GM18508 (cell line): ENCODE data around the gene GFER.

Experiments used
- ATAC-seq: cut with Tn5 transposase; IDR thresholded peaks from one replicate; pipeline ENCODE4 v1.9.1; 2021; ENCODE audit warnings: moderate number of reproducible peaks; ENCODE audit not compliant: insufficient read depth, unreplicated experiment

GFER gene

DNA sequence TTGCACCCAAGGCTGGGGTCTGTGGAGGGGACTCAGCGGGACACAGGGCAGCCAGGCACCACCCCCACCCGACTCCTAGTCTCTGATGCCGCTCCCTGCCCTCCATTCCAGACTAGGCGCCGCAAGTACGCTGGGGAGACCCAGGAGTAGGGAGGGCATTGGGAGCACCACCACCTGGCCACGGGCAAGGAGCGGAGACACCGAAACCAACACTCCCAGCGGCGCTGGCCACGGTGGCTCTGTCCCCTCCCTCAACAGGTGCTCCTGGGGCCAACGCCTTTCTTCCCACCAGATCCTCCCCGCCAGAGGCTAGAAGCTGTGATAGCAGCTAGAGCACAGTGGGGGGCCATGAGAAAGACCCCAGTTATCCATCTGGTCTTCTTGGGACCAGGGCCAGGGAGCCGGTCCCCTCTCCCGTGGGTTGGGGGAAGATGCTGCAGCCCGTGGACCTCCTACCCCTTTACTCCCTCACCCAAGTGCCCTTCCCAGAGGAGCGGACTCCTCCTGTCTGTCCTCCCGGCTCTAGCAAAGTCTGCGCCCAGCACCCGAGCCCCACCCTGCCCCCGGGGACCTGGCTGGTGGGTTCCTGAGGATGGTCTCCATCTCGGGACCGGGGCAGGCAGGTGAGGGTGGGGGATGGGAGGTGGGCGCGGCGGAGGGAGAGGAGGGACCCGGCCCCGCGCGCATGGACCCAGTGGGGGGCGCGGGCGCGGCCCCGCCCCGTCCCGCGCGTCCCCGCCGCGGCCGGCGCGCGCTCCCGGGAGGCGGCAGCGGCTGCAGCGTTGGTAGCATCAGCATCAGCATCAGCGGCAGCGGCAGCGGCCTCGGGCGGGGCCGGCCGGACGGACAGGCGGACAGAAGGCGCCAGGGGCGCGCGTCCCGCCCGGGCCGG, 5.5 kb downstream of the GFER start, which contains the start of gene SYNGR3:
Gene SYNGR3 (plus strand): TSS at position 762 of the 892 bp plus-strand sequence. CDS start 133 bp downstream, outside the sequence.
- no peak for ATAC-seq

- ATAC-seq = no peak
These were observed 6.0 kb downstream of the GFER start for GRCh38 chr16:1990101-1990350.

GRCh38 chr16:1990351-1991134, 6.5 kb downstream of the GFER start:
- no peak for ATAC-seq

DNA sequence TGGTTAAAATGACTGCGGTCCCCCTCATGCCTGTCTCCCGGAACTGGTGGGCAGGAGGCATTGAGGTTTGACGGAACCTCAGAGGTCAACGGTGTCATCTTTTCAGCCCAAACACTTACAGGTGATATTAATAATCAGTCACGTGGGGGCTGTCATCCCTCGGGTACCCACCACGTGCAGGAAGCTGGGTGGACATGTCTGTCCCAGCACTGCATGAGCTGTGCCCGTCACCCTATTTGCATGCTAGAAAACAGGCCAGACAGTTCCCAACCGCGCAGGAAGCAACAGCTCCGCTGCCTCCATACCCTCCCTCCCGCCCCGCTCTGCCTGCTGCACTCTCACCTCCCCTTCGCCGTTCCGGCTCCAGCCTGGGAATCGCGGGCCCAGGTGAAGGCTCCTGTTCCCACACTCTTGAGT, 7.2 kb downstream of the GFER start:
- ATAC-seq = no peak

- ATAC-seq = no peak
These were observed 7.6 kb downstream of the GFER start for GRCh38 chr16:1991588-1991947.

- no peak for ATAC-seq
These were observed 8.1 kb downstream of the GFER start for GRCh38 chr16:1991948-1992703.

DNA sequence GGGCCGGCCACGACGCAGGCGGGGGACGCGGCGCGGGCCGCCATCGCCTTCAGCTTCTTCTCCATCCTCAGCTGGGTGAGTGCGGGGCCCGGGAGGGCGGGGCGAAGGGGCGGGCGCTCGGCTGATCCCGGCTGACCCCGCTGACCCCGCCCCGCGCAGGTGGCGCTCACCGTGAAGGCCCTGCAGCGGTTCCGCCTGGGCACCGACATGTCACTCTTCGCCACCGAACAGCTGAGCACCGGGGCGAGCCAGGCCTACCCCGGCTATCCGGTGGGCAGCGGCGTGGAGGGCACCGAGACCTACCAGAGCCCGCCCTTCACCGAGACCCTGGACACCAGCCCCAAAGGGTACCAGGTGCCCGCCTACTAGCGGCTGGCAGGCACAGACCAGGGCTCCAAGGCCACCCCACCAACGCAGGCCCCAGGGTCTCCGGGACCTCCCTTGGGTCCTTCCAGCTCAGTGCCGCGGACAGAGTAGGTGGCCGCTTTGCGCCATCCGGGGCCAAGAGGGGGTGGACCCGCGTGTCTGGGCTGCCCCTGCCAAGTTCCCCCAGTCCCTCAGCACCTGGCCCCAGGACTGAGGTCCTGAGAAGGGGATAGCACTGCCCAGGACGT, 8.8 kb downstream of the GFER start:
- ATAC-seq = no peak

DNA sequence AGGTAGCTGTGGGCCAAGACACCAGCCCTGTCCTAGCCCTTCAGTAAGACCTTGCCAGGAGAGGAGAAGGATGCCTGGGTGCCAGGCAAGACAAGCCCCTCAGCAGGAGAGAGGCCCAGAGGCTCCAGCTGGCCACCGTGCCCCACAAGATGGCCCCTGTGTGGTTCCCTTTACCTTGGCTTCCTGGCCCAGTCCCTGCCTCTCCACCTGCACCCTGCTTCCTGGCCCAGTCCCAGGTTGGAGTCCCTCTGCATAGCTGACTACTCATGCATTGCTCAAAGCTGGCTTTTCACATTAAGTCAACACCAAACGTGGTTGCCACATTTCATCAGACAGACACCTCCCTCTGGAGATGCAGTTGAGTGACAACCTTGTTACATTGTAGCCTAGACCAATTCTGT, 9.7 kb downstream of the GFER start:
- ATAC-seq = no peak

- ATAC-seq = no peak
These were observed 13.7 kb downstream of the GFER start for GRCh38 chr16:1997494-1998359.

- ATAC-seq = no peak
These were observed 14.4 kb downstream of the GFER start for GRCh38 chr16:1998360-1998835.

DNA sequence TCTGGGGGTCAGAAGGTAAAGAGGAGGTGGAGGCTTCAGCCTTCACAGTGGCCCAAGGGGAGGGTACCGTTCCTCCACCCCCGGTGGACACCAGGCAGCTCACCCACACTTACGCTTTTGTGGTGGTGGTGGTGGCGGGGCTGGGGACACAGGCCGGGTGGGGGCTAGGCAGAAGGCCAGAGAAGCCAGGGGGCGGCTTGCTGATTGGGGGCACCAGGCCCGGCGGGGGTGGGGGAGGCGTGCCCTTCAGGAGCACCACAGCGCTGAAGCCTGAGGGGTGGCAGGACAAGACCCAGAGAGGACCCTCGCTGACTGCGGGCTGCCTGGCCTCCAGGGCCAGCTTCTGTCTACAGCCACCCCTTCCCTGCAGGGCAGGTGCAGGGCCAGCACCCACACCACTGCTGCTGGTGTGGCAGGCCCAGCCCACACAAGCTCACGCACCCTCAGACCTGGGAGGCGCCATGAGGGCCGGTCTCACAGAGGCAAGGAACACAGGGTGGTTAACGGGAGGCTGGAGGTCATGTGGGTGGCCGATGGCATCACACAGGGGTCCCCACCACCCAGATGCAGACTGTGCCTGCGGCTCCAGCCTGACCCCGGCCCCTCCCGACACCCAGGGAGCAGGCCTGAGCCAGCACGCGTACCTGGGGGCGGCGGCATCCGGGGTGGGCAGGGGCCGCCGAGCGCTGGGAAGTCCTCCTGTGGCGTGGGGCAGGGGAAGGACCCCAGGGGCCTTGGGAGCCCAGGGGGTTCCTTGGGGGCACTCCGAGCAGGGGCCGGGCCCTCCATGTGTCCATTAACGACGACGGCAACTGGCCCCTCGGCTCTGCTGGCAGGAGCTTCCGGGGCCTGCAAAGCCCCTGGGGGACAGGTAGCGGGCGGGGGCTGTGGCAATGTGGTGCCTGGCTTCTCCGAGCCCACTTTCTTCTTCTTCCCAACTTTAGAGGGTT, 15.1 kb downstream of the GFER start:
- ATAC-seq = no peak

- ATAC-seq = no peak
These were observed 16.0 kb downstream of the GFER start for GRCh38 chr16:1999866-2000514.

GRCh38 chr16:2001035-2001434, 17.0 kb downstream of the GFER start:
- ATAC-seq = no peak

DNA sequence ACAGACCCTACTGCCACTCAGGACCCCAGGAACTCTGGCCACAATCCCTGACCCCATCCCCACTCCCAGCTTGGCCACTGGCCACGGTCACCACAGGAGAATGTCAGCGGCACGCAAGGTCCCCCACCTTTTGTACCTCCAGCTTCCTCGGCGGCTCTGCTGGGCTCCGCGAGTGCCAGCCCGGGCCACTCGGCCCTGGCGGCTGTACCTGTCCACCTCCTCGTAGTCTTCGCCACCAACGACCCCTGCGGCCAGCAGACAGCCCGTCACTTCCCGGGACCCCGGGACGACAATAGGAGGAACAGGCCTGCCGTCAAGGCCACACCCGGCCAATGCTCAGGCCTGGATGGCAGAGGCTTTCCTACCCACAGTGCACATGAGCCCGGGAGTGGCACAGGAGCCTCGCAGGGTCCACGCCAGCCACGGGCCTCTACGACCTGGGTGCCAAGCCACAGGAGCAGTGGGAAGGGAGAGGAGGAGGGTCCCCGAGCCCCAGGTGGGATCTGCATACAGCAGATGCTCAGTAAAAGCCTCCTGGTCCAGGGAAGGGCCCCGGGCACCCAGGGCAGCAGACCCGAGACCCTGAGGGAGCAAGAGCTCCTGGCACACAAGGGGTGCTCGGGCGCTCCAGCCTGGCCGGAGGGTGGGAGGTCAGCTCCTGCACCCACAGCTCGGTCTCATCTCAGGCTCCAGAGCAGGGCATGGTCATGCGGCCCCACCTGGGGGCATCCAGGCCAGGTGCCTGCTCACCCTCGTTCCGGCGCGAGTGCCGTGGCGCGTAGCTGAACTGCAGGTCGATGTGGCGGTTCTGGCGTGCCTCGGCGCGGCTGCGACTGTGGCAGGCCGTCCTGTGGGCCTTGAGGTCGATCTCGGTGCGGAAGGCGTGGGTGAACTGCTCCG, 17.7 kb downstream of the GFER start:
- no peak for ATAC-seq

DNA sequence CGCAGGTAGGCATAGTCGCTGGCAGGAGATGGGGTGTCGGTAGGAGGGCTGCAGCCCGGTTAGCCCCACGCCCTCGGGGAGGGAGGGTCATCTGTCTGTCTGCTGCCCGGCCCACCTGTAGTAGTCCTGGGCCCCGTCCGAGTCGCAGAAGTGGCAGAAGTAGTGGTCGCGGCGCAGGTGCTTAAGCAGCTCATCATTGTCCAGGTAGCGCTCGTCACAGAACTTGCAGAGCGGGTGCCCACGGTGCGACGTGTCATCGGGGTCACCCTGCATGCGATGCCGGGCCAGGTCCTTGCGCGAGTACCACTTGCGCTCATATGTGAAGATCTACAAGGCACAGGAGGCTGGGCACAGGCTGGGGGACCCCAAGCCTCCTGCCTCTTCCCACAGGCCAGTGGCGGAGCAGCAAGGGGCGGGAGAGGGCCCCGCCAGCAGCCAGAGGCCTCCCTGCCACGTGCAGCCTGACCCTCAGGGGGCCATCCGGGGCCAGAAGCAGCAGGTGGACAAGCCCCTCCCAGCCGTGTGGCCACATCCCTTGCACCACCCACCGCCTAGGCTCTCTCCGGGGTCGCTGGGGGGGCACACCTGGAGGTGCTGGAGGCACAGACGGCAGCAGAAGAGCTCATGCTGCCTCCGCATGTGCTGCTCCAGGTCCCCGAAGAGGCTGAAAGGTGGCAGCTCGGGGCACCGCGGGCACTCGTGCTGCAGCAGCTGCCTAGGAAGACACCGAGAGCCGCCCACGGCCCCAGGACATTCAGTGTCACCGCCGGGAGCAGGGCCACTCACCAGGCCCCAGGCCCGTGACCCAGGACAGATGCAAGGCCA, 18.6 kb downstream of the GFER start:
- no peak for ATAC-seq

GRCh38 chr16:2003231-2003826, 19.3 kb downstream of the GFER start:
- no peak for ATAC-seq
